Measurements from ENCODE around the gene SCGB1A1. TPM values are rescaled to one million over a fixed set of nuclear protein-coding genes. Genes with fewer than 3 reads are reported as not detected.

The SCGB1A1 gene
- total RNA-seq, 1 donor from 2014 or later: not detected

GRCh38 chr11:62398011-62398994, 20.5 kb upstream of the SCGB1A1 start:
- no peak for DNase-seq (ENCODE audit: low spot score)

- no peak for DNase-seq (ENCODE audit: low spot score)
Observed at GRCh38 chr11:62399172-62399877, 19.5 kb upstream of the SCGB1A1 start.

GRCh38 chr11:62399878-62400266, 19.0 kb upstream of the SCGB1A1 start:
- DNase-seq (ENCODE audit: low spot score): no peak

- no peak for DNase-seq (ENCODE audit: low spot score)
Observed at GRCh38 chr11:62400281-62400680, 18.6 kb upstream of the SCGB1A1 start.

GRCh38 chr11:62400760-62401159, 18.1 kb upstream of the SCGB1A1 start:
- DNase-seq (ENCODE audit: low spot score): no peak

GRCh38 chr11:62401356-62401755, 17.5 kb upstream of the SCGB1A1 start:
- no peak for DNase-seq (ENCODE audit: low spot score)

DNA sequence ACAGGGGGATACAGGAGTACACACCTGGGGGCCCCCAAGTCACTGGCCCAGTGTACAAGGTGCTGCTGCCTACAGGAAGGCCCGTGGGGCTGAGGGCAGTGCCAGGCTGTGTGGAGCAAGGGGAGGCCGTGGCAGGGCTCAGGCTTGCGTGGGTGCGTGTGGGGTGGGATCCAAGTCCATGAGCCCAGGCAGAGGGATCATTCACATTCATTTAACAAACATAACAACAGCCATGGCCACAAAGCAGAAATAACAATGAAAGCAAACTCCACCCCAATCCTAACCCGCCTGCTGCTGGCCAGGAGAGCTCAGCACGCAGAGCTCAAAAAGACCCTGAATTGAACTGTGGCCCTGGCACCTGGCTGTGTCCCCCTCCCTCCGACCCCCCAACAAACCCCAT, 17.0 kb upstream of the SCGB1A1 start:
- DNase-seq (ENCODE audit: low spot score): no peak

DNA sequence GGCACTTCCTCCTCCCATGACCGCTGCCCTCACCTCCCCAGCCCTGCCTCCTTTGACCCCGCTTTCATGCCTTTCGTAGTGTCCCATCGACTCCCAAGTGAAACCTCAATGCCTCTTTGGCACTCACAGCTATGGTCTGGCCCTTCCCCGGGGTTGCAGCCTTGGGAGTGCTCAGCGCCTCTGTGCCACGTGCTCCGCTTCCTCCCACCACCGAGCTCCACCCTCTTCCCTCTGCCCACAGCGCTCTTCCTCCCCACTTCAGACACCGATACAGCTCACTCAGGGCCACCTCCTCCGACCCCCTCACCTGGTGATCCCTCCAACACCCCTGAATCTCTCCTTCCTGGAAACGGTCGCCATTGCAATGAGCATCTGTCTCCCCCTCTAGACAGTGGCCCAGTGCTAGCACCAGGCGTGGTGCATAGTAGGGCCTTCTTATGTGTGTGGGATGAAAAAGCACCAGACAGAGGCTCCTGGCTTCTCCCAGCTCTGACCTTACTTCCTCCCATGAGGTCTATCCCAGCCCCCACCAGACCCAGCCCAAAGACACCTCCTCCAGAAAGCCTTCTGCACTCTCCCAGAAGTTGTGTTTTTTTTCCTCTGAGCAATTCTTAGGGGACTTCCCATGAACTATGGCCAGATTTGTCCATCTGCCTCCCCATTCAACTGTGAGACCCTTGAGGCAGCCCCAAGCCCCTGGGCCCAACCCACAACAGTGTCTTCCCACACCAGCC, 16.4 kb upstream of the SCGB1A1 start:
- no peak for DNase-seq (ENCODE audit: low spot score)

GRCh38 chr11:62402960-62403730, 15.7 kb upstream of the SCGB1A1 start:
- no peak for DNase-seq (ENCODE audit: low spot score)

- no peak for DNase-seq (ENCODE audit: low spot score)
Observed at GRCh38 chr11:62404435-62404834, 14.4 kb upstream of the SCGB1A1 start.

DNA sequence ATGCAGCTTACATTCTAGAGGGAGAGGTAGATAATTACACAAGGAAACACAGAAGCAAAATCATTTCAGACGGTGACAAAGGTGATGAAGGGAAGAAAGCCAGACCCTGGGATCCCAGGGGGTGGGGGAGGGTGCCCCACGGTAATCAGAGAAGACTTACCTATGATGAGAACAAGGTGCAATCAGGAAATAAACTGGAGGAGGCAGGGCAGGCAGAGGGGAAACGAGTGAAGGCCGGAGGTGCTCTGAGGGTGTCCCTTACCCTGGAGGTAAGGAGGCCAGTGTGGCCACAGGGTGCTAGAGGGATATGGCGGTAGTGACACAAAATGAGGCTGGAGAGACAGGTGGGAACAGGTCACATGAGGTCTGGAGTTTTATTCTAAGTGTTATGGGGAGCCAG, 13.9 kb upstream of the SCGB1A1 start:
- no peak for DNase-seq (ENCODE audit: low spot score)

DNA sequence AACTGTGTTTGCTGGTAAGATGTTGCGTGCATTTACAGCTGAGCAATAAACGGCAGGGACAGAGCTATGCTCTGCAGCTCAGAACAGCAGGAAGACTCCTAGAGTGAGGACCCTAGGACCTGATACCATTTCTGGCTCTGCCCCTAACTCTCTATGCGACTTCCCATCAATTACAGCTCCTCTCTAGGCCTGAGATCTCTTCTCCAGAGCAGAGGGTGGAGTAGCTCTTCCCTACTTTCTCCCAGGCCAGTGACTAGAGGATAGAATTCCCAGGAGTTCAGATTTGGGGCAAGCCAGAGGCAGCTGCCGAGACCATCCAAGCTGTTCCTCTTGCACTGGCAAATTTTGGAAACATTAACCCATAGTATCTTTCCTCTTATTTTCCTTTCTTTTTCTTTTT, 12.8 kb upstream of the SCGB1A1 start:
- DNase-seq (ENCODE audit: low spot score): no peak

- DNase-seq (ENCODE audit: low spot score): no peak
Observed at GRCh38 chr11:62409831-62410230, 9.0 kb upstream of the SCGB1A1 start.

DNA sequence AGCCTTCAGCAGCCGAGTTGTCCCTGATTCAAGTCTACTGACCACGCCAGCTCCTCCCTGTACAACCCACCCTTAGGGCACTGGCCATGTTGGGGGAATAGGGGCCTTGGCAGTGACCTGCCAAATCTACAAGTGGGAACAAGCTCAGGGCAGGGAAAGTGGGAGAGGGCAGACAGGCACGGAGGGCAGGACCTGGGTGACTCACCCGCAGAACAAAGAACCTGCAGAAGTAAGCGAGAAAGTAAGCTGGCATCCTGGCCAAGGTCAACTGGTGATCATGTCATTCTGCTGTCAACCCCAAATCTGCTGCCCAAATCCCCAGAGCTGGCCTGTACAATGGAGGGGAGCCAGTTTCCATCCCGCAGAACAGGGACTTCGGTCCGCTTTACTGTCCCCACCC, 7.9 kb upstream of the SCGB1A1 start:
- DNase-seq (ENCODE audit: low spot score): no peak

- no peak for DNase-seq (ENCODE audit: low spot score)
Observed at GRCh38 chr11:62411524-62411923, 7.3 kb upstream of the SCGB1A1 start.

DNA sequence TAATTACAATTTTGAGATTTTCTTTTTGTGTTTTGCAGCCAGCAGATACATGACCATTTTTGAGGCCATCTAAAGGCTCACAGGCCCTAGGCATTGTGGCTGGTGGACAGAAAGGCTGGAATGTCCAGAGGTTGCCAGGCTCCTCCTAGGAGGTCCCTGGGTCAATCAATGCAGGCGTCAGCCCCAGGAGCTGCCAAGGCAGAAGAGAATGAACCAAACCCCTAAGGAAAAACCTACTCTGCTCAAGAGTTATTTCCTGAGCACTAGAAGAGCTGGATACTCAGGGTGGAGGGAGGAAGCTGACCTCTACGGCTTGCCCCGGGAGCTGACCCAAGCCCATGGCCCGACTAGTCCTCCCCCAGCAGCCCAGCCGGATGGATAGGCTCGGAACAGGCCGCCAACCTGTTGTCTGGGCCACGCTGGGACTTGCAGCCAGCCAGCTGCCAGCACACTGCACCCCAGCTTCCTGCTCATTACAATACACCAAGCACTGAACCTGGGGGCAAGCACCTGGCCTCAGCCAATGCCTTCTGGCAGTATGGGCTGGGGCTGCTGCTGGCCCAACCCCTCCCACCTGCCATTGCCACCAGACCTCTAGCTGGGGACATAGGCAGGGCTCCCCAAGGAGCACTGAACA, 5.7 kb upstream of the SCGB1A1 start:
- DNase-seq (ENCODE audit: low spot score): no peak

GRCh38 chr11:62416596-62416995, 2.2 kb upstream of the SCGB1A1 start:
- no peak for DNase-seq (ENCODE audit: low spot score)

DNA sequence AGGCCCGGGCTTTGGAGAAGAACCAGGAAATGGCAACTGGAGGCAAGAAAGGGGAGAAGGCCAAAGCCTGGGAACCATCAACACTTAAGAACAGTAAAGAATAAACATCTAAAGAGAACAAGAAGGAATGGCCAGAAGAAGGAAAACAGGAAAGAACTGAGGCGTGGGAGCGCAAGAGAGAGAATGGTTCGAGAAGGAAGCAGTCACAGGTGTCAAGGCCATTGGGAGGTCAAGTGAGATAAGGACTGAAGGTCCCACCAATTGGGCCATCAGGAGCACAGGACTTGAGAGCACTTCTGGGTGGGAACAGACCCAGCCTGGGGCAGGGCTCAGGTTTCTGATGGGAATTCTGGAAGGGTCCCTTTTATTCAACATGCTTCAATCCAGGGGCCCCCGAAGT, 697 bp upstream of the SCGB1A1 start:
- no peak for DNase-seq (ENCODE audit: low spot score)

- no peak for DNase-seq (ENCODE audit: low spot score)
Observed at GRCh38 chr11:62419314-62419929, 589 bp downstream of the SCGB1A1 start.

GRCh38 chr11:62419943-62420342, 1.1 kb downstream of the SCGB1A1 start:
- DNase-seq (ENCODE audit: low spot score): no peak
